ENCODE results near the gene RAB30. TPM values are rescaled to one million over a fixed set of nuclear protein-coding genes. Genes with fewer than 3 reads are reported as not detected.

Gene RAB30
- total RNA-seq, 1 donor from 2014 or later = 73.8 TPM

- Mint-ChIP-seq H3K4me1 (ENCODE audit: unreplicated experiment) (peaks cover 72% of the 10 kb centered on the region), H3K27me3 (ENCODE audit: unreplicated experiment) (no peaks in the 10 kb centered on the region), H3K27ac (ENCODE audit: unreplicated experiment) (peak overlapping the region; percentile 71)
Measured at GRCh38 chr11:83042964-83043711, 28.6 kb downstream of the RAB30 start.

GRCh38 chr11:83041126-83041525 lies 30.6 kb downstream of the RAB30 start:
- no peak for TF ChIP-seq CTCF (IDR thresholded peaks at IDR 0.05)
- Mint-ChIP-seq H3K9me3 (ENCODE audit: unreplicated experiment) (no peaks in the 10 kb centered on the region), H3K4me3 (ENCODE audit: unreplicated experiment) (no peak overlapping the region), H3K27ac (ENCODE audit: unreplicated experiment) (peak overlapping the region; percentile 57), H3K4me1 (ENCODE audit: unreplicated experiment) (peaks cover 67% of the 10 kb centered on the region), H3K36me3 (ENCODE audit: unreplicated experiment) (peaks cover 13% of the 10 kb centered on the region), H3K27me3 (ENCODE audit: unreplicated experiment) (no peaks in the 10 kb centered on the region)
- no peak for DNase-seq (ENCODE audit: extremely low spot score, unreplicated experiment)

More at GRCh38 chr11:83042964-83043711, 28.6 kb downstream of the RAB30 start:
- peaks cover 13% of the 10 kb centered on the region for H3K36me3 Mint-ChIP-seq (ENCODE audit: unreplicated experiment)
- no peak for TF ChIP-seq CTCF (IDR thresholded peaks at IDR 0.05)
- DNase-seq (ENCODE audit: extremely low spot score, unreplicated experiment) = no peak
- H3K9me3 Mint-ChIP-seq (ENCODE audit: unreplicated experiment) = no peaks in the 10 kb centered on the region
- H3K4me3 Mint-ChIP-seq (ENCODE audit: unreplicated experiment) = no peak overlapping the region

DNA sequence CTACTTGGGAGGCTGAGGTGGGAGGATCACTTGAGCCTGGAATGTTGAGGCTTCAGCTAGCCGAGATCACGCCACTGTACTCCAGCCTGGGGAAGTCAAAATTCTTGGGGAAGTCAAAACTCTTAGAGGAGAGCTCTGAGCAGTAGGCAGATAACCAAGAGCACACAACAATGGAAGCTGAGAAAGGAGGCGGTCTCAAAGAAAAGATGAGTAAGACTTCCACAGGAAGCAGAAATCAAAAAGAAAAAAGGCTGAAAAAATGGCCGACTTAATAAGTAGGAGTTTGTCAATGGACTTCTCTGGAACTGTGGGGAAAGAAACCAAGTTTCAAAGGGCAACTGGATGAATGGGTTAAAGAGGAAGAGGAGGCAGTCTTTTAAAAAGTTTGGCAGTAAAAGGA lies 32.1 kb downstream of the RAB30 start:
- Mint-ChIP-seq H3K36me3 (ENCODE audit: unreplicated experiment) (peaks cover 13% of the 10 kb centered on the region), H3K4me1 (ENCODE audit: unreplicated experiment) (peaks cover 66% of the 10 kb centered on the region), H3K4me3 (ENCODE audit: unreplicated experiment) (no peak overlapping the region), H3K27ac (ENCODE audit: unreplicated experiment) (peak overlapping the region; percentile 65), H3K27me3 (ENCODE audit: unreplicated experiment) (no peaks in the 10 kb centered on the region), H3K9me3 (ENCODE audit: unreplicated experiment) (no peaks in the 10 kb centered on the region)
- no peak for DNase-seq (ENCODE audit: extremely low spot score, unreplicated experiment)
- TF ChIP-seq CTCF (IDR thresholded peaks at IDR 0.05) = no peak

DNA sequence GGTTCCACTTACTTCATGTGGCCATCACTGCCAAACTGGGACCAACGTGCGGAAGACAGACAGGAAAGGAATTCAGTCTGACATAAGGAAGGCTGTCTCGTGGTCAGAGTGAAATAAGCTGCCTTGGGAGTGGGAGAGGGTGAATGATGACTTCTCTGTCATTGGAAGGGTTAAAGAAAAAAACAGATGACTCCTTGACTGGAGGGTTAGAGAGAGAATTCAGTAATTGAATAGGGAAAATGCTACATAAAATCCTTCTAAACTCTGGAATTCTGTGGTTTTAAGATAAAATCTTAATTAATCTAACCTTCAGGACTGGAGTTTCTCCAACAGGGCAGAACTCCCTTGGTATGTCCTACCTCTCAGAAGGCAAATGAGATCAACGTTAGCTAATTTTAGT lies 33.8 kb downstream of the RAB30 start:
- no peak for TF ChIP-seq CTCF (IDR thresholded peaks at IDR 0.05)
- Mint-ChIP-seq H3K4me1 (ENCODE audit: unreplicated experiment) (peaks cover 69% of the 10 kb centered on the region), H3K36me3 (ENCODE audit: unreplicated experiment) (peaks cover 13% of the 10 kb centered on the region), H3K27me3 (ENCODE audit: unreplicated experiment) (no peaks in the 10 kb centered on the region), H3K4me3 (ENCODE audit: unreplicated experiment) (no peak overlapping the region), H3K27ac (ENCODE audit: unreplicated experiment) (peak overlapping the region; percentile 53), H3K9me3 (ENCODE audit: unreplicated experiment) (no peaks in the 10 kb centered on the region)
- no peak for DNase-seq (ENCODE audit: extremely low spot score, unreplicated experiment)

DNA sequence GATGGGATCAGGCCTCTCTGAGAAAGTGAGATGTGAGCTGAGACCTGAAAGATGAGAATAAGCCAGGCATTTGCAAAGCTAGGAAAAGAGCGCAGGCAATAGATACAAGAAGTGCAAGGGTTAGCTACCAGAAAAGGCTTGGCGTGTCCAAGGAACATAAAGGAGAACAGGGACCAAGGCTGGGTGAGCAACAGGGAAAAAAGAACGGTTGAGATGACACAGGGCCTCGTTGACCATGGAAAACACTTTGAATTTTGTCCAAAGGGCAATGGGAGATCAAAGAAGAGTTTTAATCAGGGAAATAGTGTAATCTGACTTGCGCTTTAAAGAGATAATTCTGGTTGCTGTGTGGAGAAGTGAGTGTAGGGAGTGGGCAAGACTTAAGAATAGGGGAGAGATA lies 35.0 kb downstream of the RAB30 start:
- no peaks in the 10 kb centered on the region for H3K27me3 Mint-ChIP-seq (ENCODE audit: unreplicated experiment)
- no peaks in the 10 kb centered on the region for H3K9me3 Mint-ChIP-seq (ENCODE audit: unreplicated experiment)
- H3K27ac Mint-ChIP-seq (ENCODE audit: unreplicated experiment) = peak overlapping the region; percentile 24
- no peak overlapping the region for H3K4me3 Mint-ChIP-seq (ENCODE audit: unreplicated experiment)
- no peak for TF ChIP-seq CTCF (IDR thresholded peaks at IDR 0.05)
- DNase-seq (ENCODE audit: extremely low spot score, unreplicated experiment) = no peak
- peaks cover 13% of the 10 kb centered on the region for H3K36me3 Mint-ChIP-seq (ENCODE audit: unreplicated experiment)
- peaks cover 75% of the 10 kb centered on the region for H3K4me1 Mint-ChIP-seq (ENCODE audit: unreplicated experiment)
